Panc1 (cell line): ENCODE results near the gene TRIO.
"Not testable (repeated sequence)": the region's sequence is repeated elsewhere in the genome, so short reads cannot be mapped to it uniquely, and the experiment has no call there.

Experiments
- CTCF ChIP-seq: fragments of 450-650 bp; IDR thresholded peaks from 2 replicates; pipeline ENCODE4 v1.5.1; 2017; ENCODE audit warnings: mild to moderate bottlenecking
- POLR2AphosphoS5 ChIP-seq: IDR thresholded peaks from 2 replicates; pipeline ENCODE4 v1.6.1; 2012; ENCODE audit warnings: mild to moderate bottlenecking, low read depth, low read length, moderate library complexity
- SIN3A ChIP-seq: IDR thresholded peaks from 2 replicates; pipeline ENCODE4 v1.6.1; 2012; ENCODE audit warnings: low read depth, mild to moderate bottlenecking, low read length, moderate library complexity, borderline replicate concordance; ENCODE audit not compliant: insufficient read depth
- TCF7L2 ChIP-seq: IDR thresholded peaks from 2 replicates; pipeline ENCODE4 v1.6.1; 2011; ENCODE audit warnings: mild to moderate bottlenecking, low read depth, low read length, inconsistent platforms
- TF ChIP-seq, protein P1 (sequence below), 2 experiments: IDR thresholded peaks; 2 replicates each; pipeline ENCODE4 v1.6.1; 2011 to 2012; ENCODE audit warnings: low read depth in 2 of 2, control low read depth in 1 of 2, low read length in 1 of 2, mild to moderate bottlenecking in 1 of 2, moderate library complexity in 1 of 2; ENCODE audit not compliant: insufficient read depth in 1 of 2

DNA sequence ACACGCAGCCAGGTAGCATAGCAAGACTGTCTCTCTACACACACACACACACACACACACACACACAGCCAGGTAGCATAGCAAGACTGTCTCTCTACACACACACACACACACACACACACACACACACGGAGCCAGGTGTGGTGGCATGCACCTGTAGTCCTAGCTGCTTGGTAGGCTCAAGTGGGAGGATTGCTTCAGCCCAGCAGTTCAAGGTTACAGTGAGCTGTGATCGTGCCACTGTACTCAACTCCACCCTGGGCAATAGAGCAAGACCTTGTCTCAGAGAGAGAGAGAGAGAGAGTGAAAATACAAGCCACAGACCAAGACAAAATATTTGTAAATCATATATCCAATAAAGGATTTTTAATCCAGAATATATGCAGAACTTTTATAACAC is 64.3 kb downstream of the TRIO start:
- not testable (repeated sequence) for TF ChIP-seq CTCF, TCF7L2, SIN3A, POLR2AphosphoS5
- TF ChIP-seq, protein P1, sequence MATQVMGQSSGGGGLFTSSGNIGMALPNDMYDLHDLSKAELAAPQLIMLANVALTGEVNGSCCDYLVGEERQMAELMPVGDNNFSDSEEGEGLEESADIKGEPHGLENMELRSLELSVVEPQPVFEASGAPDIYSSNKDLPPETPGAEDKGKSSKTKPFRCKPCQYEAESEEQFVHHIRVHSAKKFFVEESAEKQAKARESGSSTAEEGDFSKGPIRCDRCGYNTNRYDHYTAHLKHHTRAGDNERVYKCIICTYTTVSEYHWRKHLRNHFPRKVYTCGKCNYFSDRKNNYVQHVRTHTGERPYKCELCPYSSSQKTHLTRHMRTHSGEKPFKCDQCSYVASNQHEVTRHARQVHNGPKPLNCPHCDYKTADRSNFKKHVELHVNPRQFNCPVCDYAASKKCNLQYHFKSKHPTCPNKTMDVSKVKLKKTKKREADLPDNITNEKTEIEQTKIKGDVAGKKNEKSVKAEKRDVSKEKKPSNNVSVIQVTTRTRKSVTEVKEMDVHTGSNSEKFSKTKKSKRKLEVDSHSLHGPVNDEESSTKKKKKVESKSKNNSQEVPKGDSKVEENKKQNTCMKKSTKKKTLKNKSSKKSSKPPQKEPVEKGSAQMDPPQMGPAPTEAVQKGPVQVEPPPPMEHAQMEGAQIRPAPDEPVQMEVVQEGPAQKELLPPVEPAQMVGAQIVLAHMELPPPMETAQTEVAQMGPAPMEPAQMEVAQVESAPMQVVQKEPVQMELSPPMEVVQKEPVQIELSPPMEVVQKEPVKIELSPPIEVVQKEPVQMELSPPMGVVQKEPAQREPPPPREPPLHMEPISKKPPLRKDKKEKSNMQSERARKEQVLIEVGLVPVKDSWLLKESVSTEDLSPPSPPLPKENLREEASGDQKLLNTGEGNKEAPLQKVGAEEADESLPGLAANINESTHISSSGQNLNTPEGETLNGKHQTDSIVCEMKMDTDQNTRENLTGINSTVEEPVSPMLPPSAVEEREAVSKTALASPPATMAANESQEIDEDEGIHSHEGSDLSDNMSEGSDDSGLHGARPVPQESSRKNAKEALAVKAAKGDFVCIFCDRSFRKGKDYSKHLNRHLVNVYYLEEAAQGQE (IDR thresholded peaks at IDR 0.05; ENCODE audit: insufficient read depth in 1 of 2, low read depth in 2 of 2, low read length in 1 of 2): not testable (repeated sequence)
